HEK293 (cell line): ENCODE results near the gene SLC19A1.
A peak's percentile ranks its signal among the peaks of the same experiment; 100 is the strongest.

Source experiments
- CTCF ChIA-PET: fragments of 350-600 bp; formaldehyde crosslinking; extraction: SDS; loops from one replicate; lab custom pipeline; 2021; ENCODE audit warnings: antibody characterized with exemption; lab: Yijun Ruan, JAX
- POLR2A ChIA-PET: fragments of 300-600 bp; formaldehyde crosslinking; extraction: SDS; loops from one replicate; lab custom pipeline; 2020; ENCODE audit warnings: antibody characterized with exemption, inconsistent platforms; lab: Yijun Ruan, JAX
- H3K27ac ChIP-seq: fragments of 200-500 bp; sonication (Bioruptor generic); 2 replicates; pipeline ENCODE4 v1.5.1; 2014; ENCODE audit warnings: low read depth, low read length, control low read depth, inconsistent platforms; ENCODE audit errors: extremely low read depth
- H3K36me3 ChIP-seq, 2 experiments: fragments of 200-500 bp in 1 of 2; sonication (Bioruptor generic) in 1 of 2; 1 replicate in 1 of 2; 2 replicates in 1 of 2; pipeline ENCODE4 v1.5.1; 2014 to 2017; ENCODE audit warnings: inconsistent platforms in 2 of 2, low read length in 2 of 2; ENCODE audit not compliant: control insufficient read depth in 2 of 2, insufficient read depth in 1 of 2
- H3K4me1 ChIP-seq: fragments of 200-500 bp; sonication (Bioruptor generic); 2 replicates; pipeline ENCODE4 v1.5.1; 2014; ENCODE audit warnings: mild to moderate bottlenecking, low read length, inconsistent platforms; ENCODE audit not compliant: control insufficient read depth, insufficient read depth
- H3K4me3 ChIP-seq: 2 replicates; pipeline ENCODE4 v1.5.1; 2011; ENCODE audit warnings: low read depth, mild to moderate bottlenecking, control low read depth, low read length, moderate library complexity
- H3K9me3 ChIP-seq: fragments of 200-500 bp; sonication (Bioruptor generic); 2 replicates; pipeline ENCODE4 v1.5.1; 2014; ENCODE audit warnings: low read depth, low read length, inconsistent platforms; ENCODE audit not compliant: control insufficient read depth, insufficient read depth
- GLIS2 ChIP-seq: fragments of 450-650 bp; formaldehyde crosslinking; IDR thresholded peaks from 2 replicates; pipeline ENCODE4 v1.5.1; 2016; ENCODE audit warnings: missing biosample characterization, missing genetic modification characterization
- SCRT1 ChIP-seq: fragments of 450-650 bp; formaldehyde crosslinking; IDR thresholded peaks from 2 replicates; pipeline ENCODE4 v1.5.1; 2016; ENCODE audit warnings: missing biosample characterization, missing genetic modification characterization, borderline replicate concordance
- ZEB2 ChIP-seq: fragments of 450-650 bp; formaldehyde crosslinking; IDR thresholded peaks from 2 replicates; pipeline ENCODE4 v1.5.1; 2016; ENCODE audit warnings: missing biosample characterization, missing genetic modification characterization
- ZIC2 ChIP-seq: fragments of 450-650 bp; formaldehyde crosslinking; IDR thresholded peaks from 2 replicates; pipeline ENCODE4 v1.5.1; 2016; ENCODE audit warnings: missing biosample characterization, missing genetic modification characterization
- ZNF169 ChIP-seq: fragments of 450-650 bp; formaldehyde crosslinking; IDR thresholded peaks from 2 replicates; pipeline ENCODE4 v1.5.1; 2016; ENCODE audit warnings: missing biosample characterization, missing genetic modification characterization
- ZNF341 ChIP-seq: fragments of 450-650 bp; formaldehyde crosslinking; IDR thresholded peaks from 2 replicates; pipeline ENCODE4; 2016; ENCODE audit warnings: low read depth, missing biosample characterization, missing genetic modification characterization
- ZNF362 ChIP-seq: fragments of 450-650 bp; formaldehyde crosslinking; IDR thresholded peaks from 2 replicates; pipeline ENCODE4 v1.5.1; 2016; ENCODE audit warnings: missing biosample characterization, missing genetic modification characterization
- ZNF558 ChIP-seq: fragments of 450-650 bp; formaldehyde crosslinking; IDR thresholded peaks from 2 replicates; pipeline ENCODE4 v1.5.1; 2016; ENCODE audit warnings: missing biosample characterization, missing genetic modification characterization
- ZNF585B ChIP-seq: fragments of 450-650 bp; formaldehyde crosslinking; IDR thresholded peaks from 2 replicates; pipeline ENCODE4 v1.5.1; 2016; ENCODE audit warnings: missing biosample characterization, missing genetic modification characterization
- ZSCAN16 ChIP-seq: fragments of 450-650 bp; formaldehyde crosslinking; IDR thresholded peaks from 2 replicates; pipeline ENCODE4 v1.5.1; 2016; ENCODE audit warnings: missing biosample characterization, missing genetic modification characterization

The SLC19A1 gene

GRCh38 chr21:45494135-45494850 lies 47.9 kb downstream of the SLC19A1 start:
- ChIA-PET CTCF (no interaction called here), POLR2A (no interaction called here)
- Histone ChIP-seq H3K36me3 (peaks cover 0 to 41% of the 10 kb centered on the region in 2 experiments; a peak in 1 of 3 replicates), H3K4me1 (peaks cover 1% of the 10 kb centered on the region; the same call in 1 of the 2 replicates), H3K9me3 (no peaks in the 10 kb centered on the region), H3K27ac (no peak overlapping the region), H3K4me3 (no peak overlapping the region)
- TF ChIP-seq ZNF362 (tag by site-specific recombination) (no peak), ZEB2 (tag by site-specific recombination) (no peak), ZNF558 (no peak), ZNF585B (tag by site-specific recombination) (no peak)

- POLR2A ChIA-PET = interaction anchor here (0.6 kb wide), 1 partner anchor 9 kb away, joined by 3 read pairs; no protein-coding TSS in a partner anchor
Measured at GRCh38 chr21:45493401-45494001, 48.7 kb downstream of the SLC19A1 start.

GRCh38 chr21:45492765-45493164 lies 49.5 kb downstream of the SLC19A1 start:
- ChIA-PET POLR2A (no interaction called here), CTCF (interaction anchor here (0.6 kb wide), 1 partner anchor 100 kb away, joined by 6 read pairs; no protein-coding TSS in a partner anchor)
- TF ChIP-seq ZNF341 (tag by site-specific recombination) = no peak
- no peak overlapping the region for H3K27ac ChIP-seq
- no peak overlapping the region for H3K4me3 ChIP-seq
- H3K9me3 ChIP-seq = no peaks in the 10 kb centered on the region
- H3K36me3 ChIP-seq = peaks cover 0 to 29% of the 10 kb centered on the region in 2 experiments; a peak in 1 of 3 replicates
- H3K4me1 ChIP-seq = peaks cover 4% of the 10 kb centered on the region; the same call in 1 of the 2 replicates

More at GRCh38 chr21:45493401-45494001, 48.7 kb downstream of the SLC19A1 start:
- H3K4me1 ChIP-seq = peaks cover 4% of the 10 kb centered on the region; the same call in 1 of the 2 replicates
- CTCF ChIA-PET = no interaction called here
- TF ChIP-seq ZSCAN16 (tag by site-specific recombination) = no peak
- TF ChIP-seq ZIC2 (tag by site-specific recombination) = peak; percentile 74
- no peak overlapping the region for H3K4me3 ChIP-seq
- H3K27ac ChIP-seq = no peak overlapping the region
- H3K36me3 ChIP-seq = peaks cover 0 to 33% of the 10 kb centered on the region in 2 experiments; a peak in 1 of 3 replicates
- H3K9me3 ChIP-seq = no peaks in the 10 kb centered on the region

GRCh38 chr21:45491623-45492022 lies 50.6 kb downstream of the SLC19A1 start:
- Histone ChIP-seq H3K9me3 (no peaks in the 10 kb centered on the region), H3K4me3 (no peak overlapping the region), H3K4me1 (peaks cover 4% of the 10 kb centered on the region; the same call in 1 of the 2 replicates), H3K36me3 (peaks cover 0 to 21% of the 10 kb centered on the region in 2 experiments; a peak in 1 of 3 replicates), H3K27ac (no peak overlapping the region)
- POLR2A ChIA-PET = no interaction called here
- TF ChIP-seq ZNF169 (no peak), ZIC2 (tag by site-specific recombination) (0 out of 2 replicates have a peak, but pooled peaks have one; percentile 19)
- CTCF ChIA-PET = no interaction called here

- TF ChIP-seq GLIS2 (tag by site-specific recombination) (0 out of 2 replicates have a peak, but pooled peaks have one; percentile 19), SCRT1 (tag by site-specific recombination) (no peak)
- no peak overlapping the region for H3K27ac ChIP-seq
- no peaks in the 10 kb centered on the region for H3K9me3 ChIP-seq
- H3K4me3 ChIP-seq = no peak overlapping the region
- H3K36me3 ChIP-seq = peaks cover 0 to 16% of the 10 kb centered on the region in 2 experiments; a peak in 1 of 3 replicates
- POLR2A ChIA-PET = no interaction called here
- peaks cover 4% of the 10 kb centered on the region; the same call in 1 of the 2 replicates for H3K4me1 ChIP-seq
- CTCF ChIA-PET = no interaction called here
Measured at GRCh38 chr21:45491056-45491455, 51.2 kb downstream of the SLC19A1 start.
